SU-DHL-6 (cell line): ENCODE results near the gene OAS3.

Source experiments
- H2AFZ ChIP-seq: fragments of 200-600 bp; sonication (generic); 2 replicates; pipeline ENCODE4 v1.6.1; 2014; ENCODE audit warnings: low read depth, mild to moderate bottlenecking, moderate library complexity, mixed read lengths, antibody characterized with exemption, low read length; ENCODE audit not compliant: severe bottlenecking
- H3F3A ChIP-seq: fragments of 200-600 bp; shearing (Covaris generic); 2 replicates; pipeline ENCODE4 v1.6.0; 2016; ENCODE audit warnings: antibody characterized with exemption, mild to moderate bottlenecking; ENCODE audit not compliant: insufficient read depth
- H3K27ac ChIP-seq: fragments of 200-600 bp; sonication (generic); 2 replicates; pipeline ENCODE4 v1.5.1; 2016; ENCODE audit warnings: low read depth, mild to moderate bottlenecking, low read length, moderate library complexity, mixed read lengths
- H3K27me3 ChIP-seq: fragments of 200-600 bp; sonication (generic), shearing (Covaris generic); 2 replicates; pipeline ENCODE4 v1.6.0; 2014; ENCODE audit warnings: mild to moderate bottlenecking, low read length
- H3K36me3 ChIP-seq: fragments of 200-600 bp; sonication (generic); 2 replicates; pipeline ENCODE4 v1.6.1; 2014; ENCODE audit warnings: mild to moderate bottlenecking, low read length, mixed read lengths
- H3K4me2 ChIP-seq: fragments of 300-600, 200-600 bp; shearing (Covaris generic), sonication (generic); 2 replicates; pipeline ENCODE4 v1.6.0; 2014; ENCODE audit warnings: low read length, low read depth, mild to moderate bottlenecking; ENCODE audit not compliant: poor library complexity, severe bottlenecking
- H3K4me3 ChIP-seq: fragments of 200-600 bp; sonication (generic); 2 replicates; pipeline ENCODE4 v1.5.1; 2014; ENCODE audit warnings: antibody characterized with exemption, low read length, mild to moderate bottlenecking, mixed read lengths; ENCODE audit not compliant: insufficient read depth, poor library complexity, severe bottlenecking
- H3K79me2 ChIP-seq: fragments of 200-600 bp; sonication (generic); 2 replicates; pipeline ENCODE4 v1.6.1; 2014; ENCODE audit warnings: mild to moderate bottlenecking, low read length, moderate library complexity; ENCODE audit not compliant: insufficient read depth
- H3K9ac ChIP-seq: fragments of 200-600 bp; sonication (generic); 2 replicates; pipeline ENCODE4 v1.7.0; 2014; ENCODE audit warnings: mild to moderate bottlenecking, low read length
- H3K9me2 ChIP-seq: fragments of 200-600 bp; sonication (generic); replicated peaks from 2 replicates; pipeline ENCODE4 v1.6.1; 2014; ENCODE audit warnings: low read length; ENCODE audit not compliant: insufficient read depth
- H3K9me3 ChIP-seq: fragments of 200-600 bp; sonication (generic); 2 replicates; pipeline ENCODE4 v1.6.1; 2014; ENCODE audit warnings: low read length, mixed read lengths; ENCODE audit not compliant: insufficient read depth
- H4K20me1 ChIP-seq: fragments of 200-600 bp; sonication (generic); 2 replicates; pipeline ENCODE4 v1.6.1; 2014; ENCODE audit warnings: low read depth, mild to moderate bottlenecking, antibody characterized with exemption, low read length, moderate library complexity, mixed read lengths
- EZH2phosphoT487 ChIP-seq: fragments of 200-600 bp; sonication (generic), shearing (Covaris generic); conservative IDR thresholded peaks from 2 replicates; pipeline ENCODE4 v1.6.1; 2018; ENCODE audit warnings: mild to moderate bottlenecking, antibody characterized with exemption, low read length, moderate library complexity, mixed read lengths
- TF ChIP-seq, protein P1 (sequence below): fragments of 200-600 bp; sonication (generic); IDR thresholded peaks from one replicate; pipeline ENCODE4 v1.5.1; 2017; ENCODE audit warnings: antibody characterized with exemption, mild to moderate bottlenecking, low read length, moderate library complexity; ENCODE audit not compliant: insufficient read depth, poor library complexity, severe bottlenecking

OAS3 gene

DNA sequence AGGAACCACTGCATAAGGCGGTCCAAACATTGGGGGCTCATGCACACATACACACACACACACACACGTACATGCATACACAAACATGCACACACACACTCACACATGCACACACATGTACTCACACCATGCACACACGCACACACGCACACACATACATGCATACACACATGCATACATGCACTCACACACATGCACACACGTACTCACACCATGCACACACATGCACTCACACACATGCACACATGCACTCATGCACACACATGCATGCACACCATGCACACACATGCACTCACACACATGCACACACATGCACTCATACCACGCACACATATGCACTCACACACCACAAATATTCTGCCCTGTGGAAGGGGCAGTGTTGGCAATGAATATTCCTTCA is 62.2 kb downstream of the OAS3 start:
- H3K4me2 ChIP-seq, result no peak overlapping the region
- TF ChIP-seq, protein P1, sequence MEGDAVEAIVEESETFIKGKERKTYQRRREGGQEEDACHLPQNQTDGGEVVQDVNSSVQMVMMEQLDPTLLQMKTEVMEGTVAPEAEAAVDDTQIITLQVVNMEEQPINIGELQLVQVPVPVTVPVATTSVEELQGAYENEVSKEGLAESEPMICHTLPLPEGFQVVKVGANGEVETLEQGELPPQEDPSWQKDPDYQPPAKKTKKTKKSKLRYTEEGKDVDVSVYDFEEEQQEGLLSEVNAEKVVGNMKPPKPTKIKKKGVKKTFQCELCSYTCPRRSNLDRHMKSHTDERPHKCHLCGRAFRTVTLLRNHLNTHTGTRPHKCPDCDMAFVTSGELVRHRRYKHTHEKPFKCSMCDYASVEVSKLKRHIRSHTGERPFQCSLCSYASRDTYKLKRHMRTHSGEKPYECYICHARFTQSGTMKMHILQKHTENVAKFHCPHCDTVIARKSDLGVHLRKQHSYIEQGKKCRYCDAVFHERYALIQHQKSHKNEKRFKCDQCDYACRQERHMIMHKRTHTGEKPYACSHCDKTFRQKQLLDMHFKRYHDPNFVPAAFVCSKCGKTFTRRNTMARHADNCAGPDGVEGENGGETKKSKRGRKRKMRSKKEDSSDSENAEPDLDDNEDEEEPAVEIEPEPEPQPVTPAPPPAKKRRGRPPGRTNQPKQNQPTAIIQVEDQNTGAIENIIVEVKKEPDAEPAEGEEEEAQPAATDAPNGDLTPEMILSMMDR, result no peak
- TF ChIP-seq EZH2phosphoT487, result no peak

DNA sequence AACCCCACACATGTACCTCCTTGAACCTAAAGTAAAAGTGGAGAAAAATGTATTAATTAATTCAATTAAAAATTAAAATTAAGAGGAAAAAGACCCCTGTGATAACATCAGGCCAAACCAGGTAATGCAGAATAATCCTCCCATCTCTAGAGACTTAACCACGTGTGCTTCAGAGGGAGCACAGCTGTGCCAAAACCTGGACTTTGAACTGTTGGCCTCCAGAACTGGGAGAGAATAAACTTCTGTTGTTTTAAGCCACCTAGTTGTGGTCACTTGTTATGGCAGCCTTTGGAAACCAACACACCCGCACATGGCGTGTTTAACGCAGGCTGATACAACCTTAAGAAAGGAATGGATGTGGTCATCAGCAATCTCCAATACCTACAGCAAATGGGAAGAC is 63.9 kb downstream of the OAS3 start:
- H4K20me1 ChIP-seq, result no peaks in the 10 kb centered on the region
- H2AFZ ChIP-seq, result no peak overlapping the region
- H3K4me3 ChIP-seq, result no peak overlapping the region
- no peak overlapping the region for H3K9ac ChIP-seq
- no peaks in the 10 kb centered on the region for H3K79me2 ChIP-seq
- H3F3A ChIP-seq, result peaks cover 13% of the 10 kb centered on the region
- H3K36me3 ChIP-seq, result peaks cover 6% of the 10 kb centered on the region; the same call in 1 of the 2 replicates
- TF ChIP-seq, protein P1, result no peak
- no peak for TF ChIP-seq EZH2phosphoT487
- H3K27me3 ChIP-seq, result no peaks in the 10 kb centered on the region
- no peak overlapping the region for H3K4me2 ChIP-seq
- no peaks in the 10 kb centered on the region; the same call in 1 of the 2 replicates for H3K9me3 ChIP-seq
- no peaks in the 10 kb centered on the region for H3K9me2 ChIP-seq
- H3K27ac ChIP-seq, result no peak overlapping the region

More for the DNA sequence above, 62.2 kb downstream of the OAS3 start:
- H3K36me3 ChIP-seq, result peaks cover 6% of the 10 kb centered on the region; the same call in 1 of the 2 replicates
- H3K9me3 ChIP-seq, result no peaks in the 10 kb centered on the region; the same call in 1 of the 2 replicates
- H3K9ac ChIP-seq, result no peak overlapping the region
- no peak overlapping the region for H2AFZ ChIP-seq
- H3K79me2 ChIP-seq, result no peaks in the 10 kb centered on the region
- peaks cover 13% of the 10 kb centered on the region for H3F3A ChIP-seq
- H3K4me3 ChIP-seq, result no peak overlapping the region
- H4K20me1 ChIP-seq, result no peaks in the 10 kb centered on the region
- no peak overlapping the region for H3K27ac ChIP-seq
- no peaks in the 10 kb centered on the region for H3K27me3 ChIP-seq
- H3K9me2 ChIP-seq, result no peaks in the 10 kb centered on the region

DNA sequence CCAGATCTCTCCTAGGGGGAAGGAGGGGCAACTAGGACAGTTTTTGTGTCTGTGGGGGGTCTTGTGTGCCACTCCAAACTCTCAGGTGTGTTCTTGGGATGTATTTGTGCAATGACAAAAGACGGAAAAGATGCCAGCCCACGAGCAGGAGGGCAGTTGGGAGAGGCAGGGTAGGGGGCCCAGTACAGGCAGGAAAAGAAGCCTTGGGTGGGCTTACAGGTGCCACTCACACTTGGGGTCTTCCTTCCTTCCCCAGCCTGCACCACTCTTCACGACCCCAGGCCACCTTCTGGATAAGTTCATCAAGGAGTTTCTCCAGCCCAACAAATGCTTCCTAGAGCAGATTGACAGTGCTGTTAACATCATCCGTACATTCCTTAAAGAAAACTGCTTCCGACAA is 64.4 kb downstream of the OAS3 start:
- Histone ChIP-seq H3K27ac (no peak overlapping the region), H3F3A (peaks cover 13% of the 10 kb centered on the region), H3K4me2 (no peak overlapping the region), H2AFZ (no peak overlapping the region), H3K4me3 (no peak overlapping the region), H3K9me2 (no peaks in the 10 kb centered on the region), H3K9me3 (no peaks in the 10 kb centered on the region; the same call in 1 of the 2 replicates), H4K20me1 (no peaks in the 10 kb centered on the region), H3K9ac (no peak overlapping the region), H3K36me3 (peaks cover 6% of the 10 kb centered on the region; the same call in 1 of the 2 replicates), H3K79me2 (no peaks in the 10 kb centered on the region), H3K27me3 (no peaks in the 10 kb centered on the region)
- TF ChIP-seq, protein P1, result no peak
- no peak for TF ChIP-seq EZH2phosphoT487
